Trophoblast cell (in vitro differentiated cells and primary cell): Measurements from ENCODE around the gene PLAAT3.

Source experiments
- DNase-seq, 2 donors: peaks; one replicate each; pipeline ENCODE4 v3.0.0-alpha.2; 2016
- H2AFZ ChIP-seq: 2 replicates; pipeline ENCODE4 v1.6.1; 2013; ENCODE audit warnings: low read length, moderate library complexity, mild to moderate bottlenecking; ENCODE audit not compliant: insufficient read depth, poor library complexity
- H2AK5ac ChIP-seq: 2 replicates; pipeline ENCODE4 v1.6.1; 2013; ENCODE audit warnings: mild to moderate bottlenecking, low read length
- H2BK120ac ChIP-seq: 2 replicates; pipeline ENCODE4 v1.6.1; 2013; ENCODE audit warnings: low read length, mild to moderate bottlenecking, moderate library complexity; ENCODE audit not compliant: insufficient read depth, poor library complexity
- H2BK12ac ChIP-seq: 2 replicates; pipeline ENCODE4 v1.6.1; 2013; ENCODE audit warnings: mild to moderate bottlenecking, low read length, moderate library complexity
- H2BK5ac ChIP-seq: 2 replicates; pipeline ENCODE4 v1.6.1; 2013; ENCODE audit warnings: low read length, low read depth, moderate library complexity, mild to moderate bottlenecking; ENCODE audit not compliant: poor library complexity
- H3K14ac ChIP-seq: 2 replicates; pipeline ENCODE4 v1.6.1; 2013; ENCODE audit warnings: mild to moderate bottlenecking, low read length
- H3K18ac ChIP-seq: 2 replicates; pipeline ENCODE4 v1.6.1; 2013; ENCODE audit warnings: mild to moderate bottlenecking, low read length
- H3K23ac ChIP-seq: 2 replicates; pipeline ENCODE4 v1.6.1; 2013; ENCODE audit warnings: low read length
- H3K27ac ChIP-seq: 2 replicates; pipeline ENCODE4 v1.5.1; 2013; ENCODE audit warnings: low read depth, mild to moderate bottlenecking, inconsistent platforms, low read length, moderate library complexity
- H3K27me3 ChIP-seq: 2 replicates; pipeline ENCODE4 v1.6.1; 2013; ENCODE audit warnings: inconsistent platforms, mild to moderate bottlenecking, low read length, moderate library complexity; ENCODE audit not compliant: insufficient read depth
- H3K36me3 ChIP-seq, 2 experiments: 1 replicate in 1 of 2; 2 replicates in 1 of 2; pipeline ENCODE4 v1.6.1; 2013; ENCODE audit warnings: low read length in 2 of 2, mild to moderate bottlenecking in 2 of 2, moderate library complexity in 1 of 2; ENCODE audit not compliant: insufficient read depth in 2 of 2, control insufficient read depth in 1 of 2
- H3K4ac ChIP-seq: 2 replicates; pipeline ENCODE4 v1.6.1; 2013; ENCODE audit warnings: low read depth, mild to moderate bottlenecking, low read length, moderate library complexity
- H3K4me1 ChIP-seq, 2 experiments: 1 replicate in 1 of 2; 2 replicates in 1 of 2; pipeline ENCODE4 v1.6.1; 2013; ENCODE audit warnings: low read length in 2 of 2, mild to moderate bottlenecking in 2 of 2, moderate library complexity in 1 of 2; ENCODE audit not compliant: insufficient read depth in 2 of 2, control insufficient read depth in 1 of 2
- H3K4me2 ChIP-seq: 2 replicates; pipeline ENCODE4 v1.6.1; 2013; ENCODE audit warnings: inconsistent platforms, mild to moderate bottlenecking, low read length, moderate library complexity
- H3K4me3 ChIP-seq: 2 replicates; pipeline ENCODE4 v1.5.1; 2013; ENCODE audit warnings: mild to moderate bottlenecking, low read depth, low read length, inconsistent platforms
- H3K79me1 ChIP-seq: one replicate; pipeline ENCODE4 v1.6.1; 2013; ENCODE audit warnings: low read length
- H3K79me2 ChIP-seq: 2 replicates; pipeline ENCODE4 v1.6.1; 2013; ENCODE audit warnings: low read length, mild to moderate bottlenecking; ENCODE audit not compliant: control insufficient read depth, insufficient read depth, poor library complexity
- H3K9ac ChIP-seq: 2 replicates; pipeline ENCODE4 v1.6.1; 2013; ENCODE audit warnings: mild to moderate bottlenecking, low read length
- H3K9me3 ChIP-seq: 2 replicates; pipeline ENCODE4 v1.6.1; 2013; ENCODE audit warnings: low read depth, mild to moderate bottlenecking, control low read depth, inconsistent platforms, low read length; ENCODE audit not compliant: insufficient read depth
- H4K12ac ChIP-seq: 2 replicates; pipeline ENCODE4 v1.6.1; 2013; ENCODE audit warnings: low read depth, mild to moderate bottlenecking, low read length, moderate library complexity
- H4K8ac ChIP-seq: 2 replicates; pipeline ENCODE4 v1.6.1; 2013; ENCODE audit warnings: low read depth, mild to moderate bottlenecking, low read length, moderate library complexity
- H4K91ac ChIP-seq: one replicate; pipeline ENCODE4 v1.6.1; 2013; ENCODE audit warnings: low read depth, mild to moderate bottlenecking, low read length, moderate library complexity
- WGBS: extraction: QIAGEN DNeasy Blood & Tissue Kit; methylation state at CpG from one replicate; pipeline ENCODE4 v1.1.7; 2013; ENCODE audit warnings: missing lambda C conversion rate; ENCODE audit not compliant: insufficient read length, insufficient coverage; ENCODE audit errors: extremely low coverage; 5-methylcytosine and 5-hydroxymethylcytosine counted together

The PLAAT3 gene

GRCh38 chr11:63558459-63559157, 55.6 kb downstream of the PLAAT3 start:
- H2BK5ac ChIP-seq: no peak overlapping the region
- H4K12ac ChIP-seq: no peak overlapping the region
- no peaks in the 10 kb centered on the region for H3K79me2 ChIP-seq
- peaks cover 1% of the 10 kb centered on the region for H3K79me1 ChIP-seq
- no peaks in the 10 kb centered on the region for H3K27me3 ChIP-seq
- H3K4me3 ChIP-seq: peak overlapping the region; percentile 38
- H3K27ac ChIP-seq: no peak overlapping the region
- H3K4ac ChIP-seq: no peak overlapping the region
- no peak overlapping the region for H3K9ac ChIP-seq
- no peak overlapping the region for H3K23ac ChIP-seq
- no peak overlapping the region for H4K8ac ChIP-seq
- no peak overlapping the region for H2AFZ ChIP-seq
- WGBS: no CpG with 5 or more reads among the region's 7 CpGs
- H3K14ac ChIP-seq: no peak overlapping the region
- H4K91ac ChIP-seq: no peak overlapping the region
- peak overlapping the region; percentile 8 for H2BK120ac ChIP-seq
- DNase-seq: no peak
- H2AK5ac ChIP-seq: no peak overlapping the region
- no peaks in the 10 kb centered on the region for H3K36me3 ChIP-seq
- H3K9me3 ChIP-seq: no peaks in the 10 kb centered on the region
- H3K4me2 ChIP-seq: no peak overlapping the region
- H2BK12ac ChIP-seq: no peak overlapping the region
- no peaks in the 10 kb centered on the region for H3K4me1 ChIP-seq
- no peak overlapping the region for H3K18ac ChIP-seq

- H4K8ac ChIP-seq: no peak overlapping the region
- no peak overlapping the region for H3K4ac ChIP-seq
- no peak overlapping the region for H2AFZ ChIP-seq
- H2BK120ac ChIP-seq: no peak overlapping the region
- H3K27ac ChIP-seq: no peak overlapping the region
- H3K4me1 ChIP-seq: no peaks in the 10 kb centered on the region
- no peak overlapping the region for H2BK5ac ChIP-seq
- no peaks in the 10 kb centered on the region for H3K79me2 ChIP-seq
- peaks cover 1% of the 10 kb centered on the region for H3K79me1 ChIP-seq
- H3K9me3 ChIP-seq: no peaks in the 10 kb centered on the region
- no peak overlapping the region for H3K14ac ChIP-seq
- H4K12ac ChIP-seq: no peak overlapping the region
- no peak overlapping the region for H3K4me2 ChIP-seq
- H3K36me3 ChIP-seq: no peaks in the 10 kb centered on the region
- no peak overlapping the region for H2AK5ac ChIP-seq
- H3K9ac ChIP-seq: no peak overlapping the region
- no peak overlapping the region for H3K4me3 ChIP-seq
- WGBS: no CpG with 5 or more reads among the region's 7 CpGs
- H2BK12ac ChIP-seq: no peak overlapping the region
- H3K18ac ChIP-seq: no peak overlapping the region
- H4K91ac ChIP-seq: no peak overlapping the region
- no peak for DNase-seq
- H3K23ac ChIP-seq: no peak overlapping the region
- H3K27me3 ChIP-seq: no peaks in the 10 kb centered on the region
Observed at GRCh38 chr11:63557570-63557969, 56.7 kb downstream of the PLAAT3 start.

GRCh38 chr11:63556404-63557013, 57.7 kb downstream of the PLAAT3 start:
- Histone ChIP-seq H3K23ac (no peak overlapping the region), H2BK5ac (no peak overlapping the region), H3K14ac (no peak overlapping the region), H3K4me2 (no peak overlapping the region), H2AK5ac (no peak overlapping the region), H2BK12ac (no peak overlapping the region), H3K18ac (no peak overlapping the region), H3K27me3 (no peaks in the 10 kb centered on the region), H4K8ac (no peak overlapping the region), H2BK120ac (no peak overlapping the region), H2AFZ (no peak overlapping the region), H3K4ac (no peak overlapping the region), H3K79me2 (no peaks in the 10 kb centered on the region), H3K4me3 (no peak overlapping the region), H3K4me1 (no peaks in the 10 kb centered on the region), H4K12ac (no peak overlapping the region), H3K27ac (no peak overlapping the region), H3K36me3 (no peaks in the 10 kb centered on the region), H3K79me1 (peaks cover 1% of the 10 kb centered on the region), H3K9ac (no peak overlapping the region), H3K9me3 (no peaks in the 10 kb centered on the region), H4K91ac (no peak overlapping the region)
- no peak for DNase-seq
- no CpG with 5 or more reads among the region's 7 CpGs for WGBS

GRCh38 chr11:63554877-63555223, 59.4 kb downstream of the PLAAT3 start:
- no peaks in the 10 kb centered on the region for H3K79me2 ChIP-seq
- no CpG with 5 or more reads among the region's 4 CpGs for WGBS

More at GRCh38 chr11:63554877-63555223, 59.4 kb downstream of the PLAAT3 start:
- Histone ChIP-seq H2BK5ac (no peak overlapping the region), H4K8ac (no peak overlapping the region), H3K9ac (no peak overlapping the region), H2AK5ac (no peak overlapping the region), H3K4me1 (no peaks in the 10 kb centered on the region), H2BK120ac (peak overlapping the region; percentile 7), H3K79me1 (peaks cover 1% of the 10 kb centered on the region), H3K18ac (no peak overlapping the region), H3K23ac (no peak overlapping the region), H3K4ac (no peak overlapping the region), H3K36me3 (no peaks in the 10 kb centered on the region), H3K9me3 (no peaks in the 10 kb centered on the region), H4K91ac (no peak overlapping the region), H2AFZ (no peak overlapping the region), H3K27ac (peak overlapping the region; percentile 25), H3K27me3 (no peaks in the 10 kb centered on the region), H4K12ac (no peak overlapping the region), H3K4me3 (no peak overlapping the region), H3K4me2 (no peak overlapping the region), H3K14ac (no peak overlapping the region), H2BK12ac (no peak overlapping the region)
- no peak for DNase-seq
